ENCODE data around the gene SHISA8.
"Not testable (repeated sequence)": the region's sequence is repeated elsewhere in the genome, so short reads cannot be mapped to it uniquely, and the experiment has no call there.

SHISA8 gene

DNA sequence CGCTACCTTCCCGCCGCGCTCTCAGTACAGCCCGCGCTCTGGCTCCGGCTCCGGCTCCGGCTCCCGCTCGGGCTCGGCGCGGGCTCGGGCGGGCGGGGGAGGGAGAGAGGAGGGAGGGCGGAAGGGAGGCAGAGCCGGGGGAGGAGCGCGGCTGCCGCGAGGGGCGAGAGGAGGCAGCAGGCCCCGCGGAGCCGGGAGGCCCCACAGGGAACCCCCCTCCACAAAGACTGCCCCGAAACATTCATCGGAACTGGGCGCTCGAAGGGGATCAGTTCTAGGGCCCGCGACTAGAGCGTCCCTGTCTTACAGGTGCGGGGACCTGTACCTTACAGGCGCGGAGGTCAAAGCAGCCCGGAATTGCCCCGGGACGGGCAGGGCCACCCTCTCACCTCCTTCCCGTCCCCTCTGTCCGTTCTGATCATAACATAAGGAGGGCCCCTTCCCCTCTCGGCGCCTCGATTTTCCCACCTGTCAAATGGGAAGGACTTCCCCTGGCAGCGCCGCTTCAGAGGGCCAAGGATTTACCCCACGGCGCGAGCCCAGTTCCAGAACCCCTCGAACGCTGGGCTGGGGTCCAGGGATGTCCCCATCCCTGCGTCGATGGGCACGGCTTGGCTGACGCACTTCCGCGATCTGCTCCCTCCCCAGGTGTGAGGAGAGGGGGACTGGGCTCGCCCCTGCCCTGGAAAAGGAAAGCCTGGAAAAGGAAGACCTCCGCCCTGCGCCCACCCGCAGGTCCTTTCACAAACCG, at the start of gene SHISA8:
TSS of gene SHISA8 (minus strand) at position 40 of the 751 bp plus-strand sequence. CDS start 407 bp downstream, outside the sequence.
- no peak for DNase-seq

DNA sequence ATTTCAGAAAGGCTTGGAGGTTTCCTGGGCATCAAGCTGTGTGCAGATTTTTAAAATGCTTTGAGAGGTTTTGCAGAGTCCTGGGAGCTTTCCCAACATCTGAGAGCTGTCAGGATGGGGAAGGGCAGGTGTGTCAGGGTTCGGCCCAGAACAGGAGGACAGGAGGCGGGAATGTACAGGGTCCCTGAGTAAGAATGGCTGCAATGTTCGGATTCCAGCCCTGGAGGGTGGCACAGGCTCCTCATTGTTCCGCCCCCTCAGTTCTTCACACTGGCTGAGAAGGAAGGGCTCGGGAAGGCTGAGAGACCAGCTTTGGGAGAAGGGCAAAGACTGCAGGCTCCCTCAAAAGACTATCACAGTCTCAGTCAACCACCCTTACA, 49.2 kb upstream of the SHISA8 start:
- DNase-seq: no peak

DNA sequence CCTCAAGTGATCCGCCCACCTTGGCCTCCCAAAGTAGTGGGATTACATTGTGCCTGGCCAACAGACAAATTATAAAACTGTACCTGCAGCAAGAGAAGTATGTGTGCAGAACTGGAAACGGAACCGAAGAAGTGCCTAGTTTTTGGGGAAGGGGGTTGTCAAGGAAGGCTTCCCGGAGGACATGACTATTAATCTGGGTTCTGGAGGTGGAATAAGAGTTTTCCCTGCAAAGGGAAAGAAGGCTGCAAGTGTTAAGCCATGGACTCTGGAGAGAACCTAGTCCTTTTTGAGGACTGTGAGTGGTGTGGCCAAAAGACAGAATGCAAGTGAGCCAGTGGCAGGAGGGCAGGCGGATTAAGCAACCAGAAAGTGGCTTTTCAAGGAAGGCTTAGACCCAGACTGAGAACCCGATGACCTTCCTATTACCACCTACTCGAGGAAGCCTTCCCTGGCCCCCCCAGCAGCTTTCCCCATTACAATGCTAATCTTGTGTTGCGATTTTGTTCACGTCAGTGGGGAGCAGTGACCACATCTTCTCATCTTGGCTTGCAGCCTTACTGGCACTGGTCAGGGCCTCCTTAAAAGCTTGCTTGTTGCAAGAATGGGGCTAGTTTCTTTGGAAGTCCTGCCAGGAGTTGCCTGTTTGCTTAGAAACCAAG, 48.7 kb upstream of the SHISA8 start:
- no peak for DNase-seq

DNA sequence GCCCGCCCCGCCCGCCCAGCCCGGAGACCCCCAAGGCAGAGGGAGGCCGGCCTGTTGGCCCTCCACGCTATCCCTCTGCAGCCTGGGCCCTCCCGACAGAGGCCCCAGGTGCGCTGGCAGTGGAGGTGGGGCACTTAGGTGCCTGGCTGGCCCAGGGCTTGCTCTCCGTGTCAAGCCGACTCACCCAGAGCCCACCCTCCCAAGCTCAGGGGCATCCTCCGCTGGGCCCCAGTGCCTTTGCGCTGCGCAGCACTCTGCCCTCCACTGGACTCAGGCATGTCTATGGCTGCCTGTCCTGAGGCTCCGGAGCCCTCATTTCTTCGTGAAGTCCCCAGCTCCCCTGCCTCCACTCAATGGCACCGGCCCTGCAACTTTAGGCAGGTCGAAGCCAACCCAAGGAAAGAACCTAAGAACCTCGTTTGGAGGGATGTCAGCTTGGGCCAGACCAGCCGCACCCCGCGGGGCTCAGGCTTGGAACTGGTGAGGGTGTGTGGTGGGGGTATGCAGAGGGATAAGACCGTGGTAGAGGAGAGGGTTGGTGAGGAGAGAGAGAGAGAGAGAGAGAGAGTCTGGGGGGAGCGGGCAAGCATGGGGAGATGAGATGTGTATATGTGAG, 43.2 kb upstream of the SHISA8 start:
- no peak for DNase-seq

DNA sequence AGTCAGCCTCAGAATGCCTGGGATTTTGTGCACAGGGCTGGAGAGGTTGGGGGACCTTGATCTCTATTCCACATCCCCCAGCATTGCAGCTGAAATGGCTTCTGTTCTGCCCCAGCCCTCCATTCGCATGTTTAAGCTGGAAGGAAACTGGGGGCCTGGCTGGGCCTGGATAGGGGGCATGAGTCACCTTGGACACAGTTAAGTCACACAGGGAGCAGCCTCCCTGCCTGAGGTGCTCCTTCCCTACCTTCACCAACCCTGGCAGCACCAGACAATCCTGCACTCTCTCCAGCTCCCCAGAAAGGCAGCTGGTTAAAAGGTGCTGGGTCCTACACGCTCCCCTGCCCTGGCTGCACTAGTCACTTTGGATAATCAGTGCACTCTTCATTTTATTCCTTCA, 37.8 kb upstream of the SHISA8 start:
- DNase-seq: no peak

DNA sequence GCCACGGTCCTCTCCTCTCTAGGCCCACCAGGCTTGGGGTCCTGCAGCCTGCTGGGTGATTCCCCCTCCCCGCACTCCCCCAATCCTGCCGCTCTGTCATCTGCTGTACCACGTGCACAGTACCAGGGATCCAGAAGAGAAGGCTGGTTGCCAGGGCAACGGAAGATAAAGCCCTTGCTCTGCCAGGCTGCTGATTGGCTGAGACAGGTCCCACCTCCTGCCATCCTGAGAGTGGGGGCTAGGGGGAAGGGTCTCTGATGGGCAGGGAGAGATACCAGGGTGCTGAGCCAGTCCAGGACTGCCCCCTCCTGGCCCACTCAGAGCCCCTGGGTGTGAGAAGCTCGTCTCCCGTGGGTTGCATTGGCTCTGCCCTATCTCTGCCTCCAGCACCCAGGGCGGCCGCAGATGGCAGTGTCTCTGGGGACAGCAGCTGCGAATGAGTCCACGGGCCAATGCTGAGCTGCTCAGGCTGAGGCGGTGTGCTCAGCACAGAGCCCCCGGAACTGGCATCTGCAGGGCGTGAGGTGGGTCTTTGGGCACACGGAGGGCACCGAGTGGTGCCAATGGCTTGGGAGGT, 37.1 kb upstream of the SHISA8 start, which contains the start of gene SMIM45:
TSS of gene SMIM45 (plus strand) at position 253 of the 577 bp plus-strand sequence.
- DNase-seq: no peak

DNA sequence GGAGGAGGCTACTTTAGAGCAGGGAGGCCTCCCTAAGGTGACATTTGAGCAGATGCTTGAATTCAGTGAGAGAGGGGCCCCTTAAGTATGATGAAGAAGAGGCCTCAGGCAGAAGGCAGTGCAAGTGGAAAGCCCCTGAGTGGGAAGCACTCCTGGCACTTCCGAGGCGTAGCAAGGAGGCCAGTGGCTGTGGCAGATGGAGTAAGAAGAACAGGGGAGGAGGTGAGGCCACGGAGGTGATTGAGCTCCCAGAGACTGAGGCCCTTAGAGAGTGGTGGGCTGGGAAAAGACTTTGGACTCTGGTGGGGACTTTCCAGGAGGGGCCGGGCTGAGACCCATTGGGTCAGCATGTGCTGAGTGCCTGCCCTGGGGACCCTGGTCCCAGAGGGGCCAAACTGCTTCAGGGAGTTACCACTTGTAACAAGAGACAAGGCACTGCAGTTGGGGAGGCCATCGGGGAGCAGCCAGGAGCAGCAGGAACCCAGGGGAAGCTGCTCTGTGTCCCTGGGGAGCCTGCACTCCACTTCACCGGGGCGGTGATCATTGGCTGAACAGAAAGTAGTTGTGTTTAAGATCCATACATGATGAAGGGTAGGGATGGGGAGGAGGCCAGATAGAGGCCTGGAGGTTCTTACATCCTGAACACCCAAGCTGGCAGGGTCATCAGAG, 34.6 kb upstream of the SHISA8 start:
- no peak for DNase-seq

DNA sequence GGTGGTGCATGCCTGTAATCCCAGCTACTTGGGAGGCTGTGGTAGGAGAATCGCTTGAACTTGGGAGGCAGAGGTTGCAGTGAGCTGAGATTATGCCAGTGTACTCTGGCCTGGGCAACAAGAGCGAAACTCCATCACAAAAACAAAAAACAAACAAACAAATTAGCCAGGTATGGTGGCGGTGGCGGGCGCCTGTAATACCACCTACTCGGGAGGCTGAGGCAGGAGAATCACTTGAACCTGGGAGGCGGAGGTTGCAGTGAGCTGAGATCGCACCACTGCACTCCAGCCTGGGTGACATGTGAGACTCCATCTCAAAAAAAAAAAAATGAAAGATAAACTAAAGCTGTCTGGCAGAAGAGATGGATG, 34.0 kb upstream of the SHISA8 start:
- DNase-seq: not testable (repeated sequence)

DNA sequence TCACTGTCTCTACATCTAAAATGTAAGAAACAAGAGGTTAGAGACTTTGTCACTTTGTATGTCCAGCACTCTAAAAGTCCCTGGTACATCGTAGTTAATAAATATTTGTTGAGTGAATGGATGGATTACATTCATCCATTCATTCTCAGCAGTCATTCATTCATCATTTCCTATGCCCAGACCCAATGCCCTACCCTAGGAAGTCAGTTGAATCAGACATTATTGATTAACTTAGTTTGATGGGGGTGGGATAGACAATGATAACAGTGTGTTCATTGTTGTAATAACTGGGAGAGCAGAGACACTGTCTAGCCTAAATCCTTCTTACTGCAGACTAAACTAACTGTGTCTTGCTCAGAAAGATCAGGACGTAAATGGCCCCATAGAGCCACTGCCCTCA, 33.3 kb upstream of the SHISA8 start:
- DNase-seq: no peak

DNA sequence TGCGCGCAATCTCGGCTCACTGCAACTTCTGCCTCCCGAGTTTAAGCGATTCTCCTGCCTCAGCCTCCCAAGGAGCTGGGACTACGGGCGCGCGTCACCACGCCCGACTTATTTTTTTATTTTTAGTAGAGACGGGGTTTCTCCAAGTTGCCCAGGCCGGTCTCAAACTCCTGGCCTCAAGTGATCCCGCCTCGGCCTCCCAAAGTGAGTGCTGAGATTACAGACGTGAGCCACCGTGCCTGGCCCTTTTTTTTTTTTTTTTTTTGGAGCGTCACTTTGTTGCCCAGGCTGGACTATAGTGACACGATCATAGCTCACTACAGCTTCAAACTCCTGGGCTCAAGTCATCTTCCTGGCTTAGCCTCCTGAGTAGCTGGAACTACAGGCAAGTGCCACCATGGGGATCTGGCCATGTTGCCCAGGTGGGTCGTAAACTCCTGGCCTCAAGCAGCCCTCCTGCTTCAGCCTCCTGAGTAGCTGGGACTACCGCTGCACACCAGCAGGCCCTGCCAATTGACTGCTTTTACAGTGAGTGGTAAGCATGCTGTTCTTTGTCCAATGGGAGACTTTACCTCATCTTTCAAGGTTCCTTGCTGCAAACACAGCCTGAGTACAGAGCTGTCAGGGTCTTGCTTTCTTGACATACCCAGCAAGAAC, 32.7 kb upstream of the SHISA8 start:
- no peak for DNase-seq

DNA sequence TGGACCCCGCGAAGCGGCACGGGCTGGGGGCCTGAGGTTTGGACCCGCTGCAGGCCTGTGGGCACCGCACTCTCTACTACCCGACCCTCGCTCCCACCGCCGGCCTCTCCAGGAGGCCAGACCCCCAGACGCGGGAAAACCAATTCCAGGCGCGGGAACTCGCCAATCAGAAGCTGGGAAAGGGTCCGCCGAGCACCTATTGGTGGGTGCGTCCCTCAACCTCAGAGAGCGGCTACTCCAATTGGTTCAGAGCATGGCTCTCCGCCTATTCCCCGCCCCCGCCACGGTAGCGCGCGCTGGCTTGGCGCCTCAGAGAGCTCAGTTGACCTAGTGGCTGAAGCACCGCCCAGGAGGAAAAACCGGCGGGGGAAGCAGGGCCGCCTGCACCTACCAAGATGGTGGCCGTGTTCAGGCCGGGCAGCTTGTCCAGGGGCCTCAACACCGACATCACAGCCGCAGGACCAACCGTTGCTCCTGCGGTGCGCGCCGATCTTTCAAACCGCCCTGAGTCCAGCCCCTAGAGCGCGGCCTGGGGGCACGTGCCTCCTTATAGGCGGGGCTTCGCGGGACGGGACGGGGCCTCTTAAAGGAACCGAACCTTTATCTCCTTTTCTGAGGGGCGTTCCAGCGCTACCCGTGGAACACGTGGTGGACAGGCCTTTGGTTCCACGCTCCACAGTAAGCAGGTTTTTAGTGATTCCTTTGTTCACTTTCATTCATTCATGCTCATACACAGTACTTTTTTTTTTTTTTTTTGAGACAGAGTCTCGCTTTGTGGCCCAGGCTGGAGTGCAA, 32.0 kb upstream of the SHISA8 start, which contains the start of gene CENPM:
TSS of gene CENPM (minus strand) at position 524 of the 795 bp plus-strand sequence. CDS start at position 448, 76 bp downstream.
- peak; percentile 97 for DNase-seq

DNA sequence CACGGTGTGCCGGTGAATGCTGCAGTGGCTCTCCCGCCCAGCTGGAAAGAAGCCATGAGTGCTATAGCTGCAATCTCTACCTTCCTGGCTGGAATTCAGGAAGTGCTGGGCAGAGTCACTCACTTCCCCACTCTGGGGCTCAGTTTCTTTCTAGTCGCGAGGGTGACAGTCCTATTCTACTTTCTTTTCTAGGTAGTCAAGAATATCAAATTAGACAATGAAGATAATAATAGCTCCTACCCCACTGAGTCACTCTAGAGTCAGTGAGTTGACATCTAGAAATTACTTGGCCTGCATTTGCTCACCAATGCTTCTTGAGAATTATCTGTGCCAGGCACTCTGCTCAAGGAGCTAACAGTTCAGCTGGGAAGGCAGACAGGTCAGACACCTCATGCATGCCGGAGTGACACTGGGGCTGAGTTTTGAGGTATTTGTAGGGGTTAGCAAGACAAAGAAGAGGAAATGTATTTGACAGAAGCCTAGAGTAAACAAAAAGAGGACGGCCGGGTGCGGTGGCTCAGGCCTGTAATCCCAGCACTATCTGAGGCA, 28.9 kb upstream of the SHISA8 start:
- DNase-seq: no peak

DNA sequence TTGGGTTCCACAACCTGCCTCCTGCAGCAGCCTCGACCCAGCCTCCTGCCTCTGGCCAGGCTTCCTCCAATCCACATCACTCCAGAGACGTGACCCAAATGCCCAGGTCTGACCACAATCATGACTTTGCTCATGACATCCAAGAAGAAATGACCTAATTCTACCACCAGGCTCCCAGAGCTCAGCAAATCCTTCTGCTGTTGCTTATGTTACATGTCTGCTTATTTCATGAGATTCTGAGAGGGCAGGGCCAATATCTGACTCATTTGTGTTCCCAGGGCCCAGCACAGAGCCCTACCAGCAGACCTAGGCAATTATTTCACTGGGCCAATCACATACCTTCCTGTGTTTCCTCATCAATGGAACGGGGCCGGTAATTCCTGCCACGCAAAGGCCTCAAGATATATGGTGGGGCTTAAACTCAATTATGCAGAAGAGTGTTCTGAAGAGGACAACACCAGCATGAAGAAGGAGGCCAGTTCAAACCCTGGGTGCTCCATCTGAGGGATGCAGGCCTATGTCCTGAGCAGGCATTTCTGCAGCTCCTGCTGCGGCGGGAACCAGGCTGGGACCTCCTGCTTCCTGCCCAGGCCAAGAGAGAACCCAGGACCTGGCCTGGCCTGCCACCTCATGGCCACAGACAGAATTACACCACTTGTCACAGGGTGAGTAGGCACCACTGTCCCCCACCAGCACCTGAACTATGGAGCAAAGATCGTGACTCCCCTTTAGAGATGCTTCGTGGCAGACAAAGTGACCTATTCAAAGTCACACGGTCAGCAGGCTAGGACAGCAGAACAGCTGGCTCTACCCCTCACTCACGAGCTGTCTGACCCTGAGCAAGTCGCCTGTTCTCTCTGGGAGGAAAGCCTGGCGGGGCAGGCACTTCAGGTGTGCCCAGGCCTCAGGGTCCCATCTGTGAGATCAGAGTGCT, 26.2 kb upstream of the SHISA8 start:
- no peak for DNase-seq

DNA sequence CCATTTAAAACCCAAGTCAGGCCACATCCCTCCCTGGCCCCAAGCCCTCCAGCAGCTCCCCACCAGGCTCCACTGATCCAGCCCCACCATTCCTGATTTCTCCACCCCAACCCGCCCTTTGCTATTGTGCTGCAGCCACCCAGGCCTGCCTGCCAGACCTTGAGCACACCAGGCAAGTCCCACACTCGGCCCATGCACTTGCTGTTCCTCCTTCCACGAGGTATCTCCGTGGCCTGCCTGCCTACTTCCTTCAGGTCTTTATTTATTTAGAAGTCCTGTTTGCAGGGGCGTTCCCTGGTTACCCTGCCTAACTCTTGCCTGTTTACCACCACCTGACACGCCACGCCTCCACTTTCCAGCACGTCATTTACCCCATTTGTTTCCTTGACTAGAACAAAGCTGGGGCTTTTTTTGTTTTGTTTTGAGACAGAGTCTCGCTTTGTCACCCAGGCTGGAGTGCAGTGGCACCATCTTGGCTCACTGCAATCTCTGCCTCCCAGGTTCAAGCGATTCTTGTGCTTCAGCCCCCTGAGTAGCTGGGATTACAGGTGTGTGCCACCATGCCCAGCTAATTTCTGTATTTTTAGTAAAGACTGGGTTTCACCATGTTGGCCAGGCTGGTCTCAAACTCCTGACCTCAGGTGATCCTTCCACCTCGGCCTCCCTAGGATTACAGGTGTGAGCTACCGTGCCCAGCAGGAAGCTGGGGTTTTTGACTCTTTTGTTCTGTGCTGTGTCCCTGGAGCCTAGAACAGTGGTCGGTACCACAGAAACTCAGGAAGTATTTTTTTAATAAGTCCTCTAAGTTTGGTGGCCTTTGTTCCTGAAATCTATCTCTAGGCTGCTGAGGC, 25.3 kb upstream of the SHISA8 start:
- DNase-seq: no peak

DNA sequence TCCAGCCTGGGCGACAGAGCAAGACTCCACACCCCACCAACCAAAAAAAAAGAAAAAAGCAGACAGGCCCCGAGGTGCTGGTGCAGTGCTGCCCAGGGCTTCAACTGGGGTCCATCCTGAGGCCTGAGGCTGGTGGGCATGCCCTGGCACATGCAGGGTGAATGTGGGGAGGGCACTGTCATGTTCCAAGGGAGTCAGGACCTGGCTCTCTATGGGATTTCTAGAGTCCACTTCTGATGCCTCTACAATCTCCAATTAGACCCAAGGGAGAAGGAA, 22.0 kb upstream of the SHISA8 start:
- DNase-seq: no peak

DNA sequence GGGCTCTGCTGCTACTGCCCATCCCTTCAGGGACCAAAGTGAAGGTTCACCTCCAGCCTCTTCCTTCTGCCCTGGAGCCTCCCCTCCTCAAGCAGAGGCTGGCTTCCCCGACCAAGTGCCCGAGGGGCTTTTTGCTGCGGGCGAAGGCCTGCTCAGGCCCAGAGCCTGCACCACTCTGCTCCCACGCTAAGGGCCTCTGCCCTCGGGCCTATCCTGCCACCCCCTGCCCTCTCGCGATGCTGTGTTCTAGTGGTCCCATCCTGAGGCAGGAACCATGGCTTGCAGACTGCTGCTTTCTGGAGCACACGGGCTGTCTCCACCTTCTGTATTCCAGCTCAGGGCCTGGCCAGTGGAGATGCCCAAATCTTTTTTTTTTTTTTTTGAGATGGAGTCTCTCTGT, 20.6 kb upstream of the SHISA8 start:
- no peak for DNase-seq

DNA sequence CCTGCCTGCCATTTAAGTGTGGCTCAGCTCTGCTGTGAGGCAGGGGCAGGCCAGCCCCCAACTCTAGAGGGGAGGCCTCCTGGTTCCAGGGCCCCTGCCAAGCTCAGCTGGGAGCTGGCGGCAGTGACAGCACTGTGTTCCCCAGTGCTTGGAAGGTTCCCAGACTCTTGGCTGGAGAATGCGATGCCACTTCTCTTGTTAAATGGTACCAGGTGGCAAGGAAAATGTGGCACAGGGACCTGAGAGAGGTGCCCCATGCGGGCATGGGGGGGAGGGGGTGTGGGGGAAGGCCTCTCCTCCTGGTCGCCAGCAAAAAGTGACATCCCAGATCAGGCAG, 20.1 kb upstream of the SHISA8 start:
- no peak for DNase-seq

DNA sequence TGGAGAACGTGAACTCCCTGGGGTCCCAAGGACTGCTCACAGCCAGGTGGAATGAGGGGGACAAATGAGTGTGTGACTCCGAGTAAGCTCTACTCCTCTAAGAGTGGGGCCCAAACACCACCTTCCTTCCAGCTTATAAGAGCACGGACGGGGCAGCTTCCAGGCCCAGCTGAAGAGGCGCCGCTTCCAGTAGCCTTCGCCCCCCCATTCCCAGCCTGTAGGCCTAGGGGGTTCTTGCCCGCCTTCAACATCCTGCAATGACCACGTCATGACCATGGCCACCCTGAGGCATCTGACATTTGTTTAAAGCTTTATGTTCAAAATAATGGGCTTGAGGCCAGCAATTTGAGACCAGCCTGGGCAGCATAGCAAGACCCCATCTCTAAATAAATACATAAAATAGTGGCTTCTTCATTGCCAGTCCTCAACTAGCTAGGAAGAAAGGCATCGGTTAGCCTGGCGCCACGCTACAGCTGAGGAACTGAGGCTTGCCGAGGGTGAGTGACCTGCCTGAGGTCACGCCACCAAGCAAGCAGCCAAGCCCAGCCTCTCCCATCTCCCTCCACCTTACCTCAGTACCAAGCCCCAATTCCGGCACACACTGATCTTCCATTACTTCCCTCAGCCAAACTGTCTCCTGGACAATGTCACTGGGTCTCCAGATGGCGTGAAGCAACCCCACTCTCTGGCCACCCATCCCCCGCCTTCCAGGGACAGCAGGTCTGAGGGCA, 19.6 kb upstream of the SHISA8 start:
- no peak for DNase-seq

All from NCI-H1048 (cell line).